C4-2B (cell line): Measurements from ENCODE around the gene YIPF6.
"Not testable (repeated sequence)": the region's sequence is repeated elsewhere in the genome, so short reads cannot be mapped to it uniquely, and the experiment has no call there.

ENCODE experiments used
- ZFX ChIP-seq: fragments of 450-650 bp; IDR thresholded peaks from 2 replicates; pipeline ENCODE4 v1.6.1; 2017
- TF ChIP-seq, protein P1 (sequence below): fragments of 450-650 bp; conservative IDR thresholded peaks from 2 replicates; pipeline ENCODE4 v1.5.1; 2017; ENCODE audit warnings: mild to moderate bottlenecking

DNA sequence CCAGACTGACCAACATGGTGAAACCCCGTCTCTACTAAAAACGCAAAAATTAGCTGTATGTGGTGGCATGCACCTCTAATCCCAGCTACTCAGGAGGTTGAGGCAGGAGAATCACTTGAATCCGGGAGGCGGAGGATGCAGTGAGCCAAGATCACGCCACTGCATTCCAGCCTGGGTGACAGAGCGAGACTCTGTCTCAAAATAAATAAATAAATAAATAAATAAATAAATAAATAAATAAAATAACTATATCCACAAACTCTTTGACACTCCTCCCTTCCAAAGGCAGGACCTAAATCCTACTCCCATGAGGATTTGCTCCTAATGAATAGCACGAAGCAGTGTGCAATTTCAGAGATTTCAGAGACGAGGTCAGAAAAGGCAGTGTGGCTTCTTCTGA lies 58.3 kb downstream of the YIPF6 start:
- TF ChIP-seq, protein P1, sequence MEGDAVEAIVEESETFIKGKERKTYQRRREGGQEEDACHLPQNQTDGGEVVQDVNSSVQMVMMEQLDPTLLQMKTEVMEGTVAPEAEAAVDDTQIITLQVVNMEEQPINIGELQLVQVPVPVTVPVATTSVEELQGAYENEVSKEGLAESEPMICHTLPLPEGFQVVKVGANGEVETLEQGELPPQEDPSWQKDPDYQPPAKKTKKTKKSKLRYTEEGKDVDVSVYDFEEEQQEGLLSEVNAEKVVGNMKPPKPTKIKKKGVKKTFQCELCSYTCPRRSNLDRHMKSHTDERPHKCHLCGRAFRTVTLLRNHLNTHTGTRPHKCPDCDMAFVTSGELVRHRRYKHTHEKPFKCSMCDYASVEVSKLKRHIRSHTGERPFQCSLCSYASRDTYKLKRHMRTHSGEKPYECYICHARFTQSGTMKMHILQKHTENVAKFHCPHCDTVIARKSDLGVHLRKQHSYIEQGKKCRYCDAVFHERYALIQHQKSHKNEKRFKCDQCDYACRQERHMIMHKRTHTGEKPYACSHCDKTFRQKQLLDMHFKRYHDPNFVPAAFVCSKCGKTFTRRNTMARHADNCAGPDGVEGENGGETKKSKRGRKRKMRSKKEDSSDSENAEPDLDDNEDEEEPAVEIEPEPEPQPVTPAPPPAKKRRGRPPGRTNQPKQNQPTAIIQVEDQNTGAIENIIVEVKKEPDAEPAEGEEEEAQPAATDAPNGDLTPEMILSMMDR: not testable (repeated sequence)
- not testable (repeated sequence) for TF ChIP-seq ZFX
